Activated CD4-positive, alpha-beta memory T cell treated with anti-CD3 and anti-CD28 coated beads for 36 hours (primary cell): ENCODE data around the gene MTG2. TPM values are rescaled to one million over a fixed set of nuclear protein-coding genes. Genes with fewer than 3 reads are reported as not detected.

Experiments used
- CTCF ChIA-PET: fragments of 350-600 bp; sonication (Branson Sonifier 250); formaldehyde crosslinking; loops from one replicate; lab custom pipeline; 2021; ENCODE audit warnings: antibody characterized with exemption, inconsistent platforms; lab: Charles Lee
- POLR2A ChIA-PET: fragments of 350-600 bp; sonication (Branson Sonifier 250); formaldehyde crosslinking; loops from one replicate; lab custom pipeline; 2021; ENCODE audit warnings: antibody characterized with exemption; lab: Charles Lee
- DNase-seq: peaks from one replicate; pipeline ENCODE4 v3.0.0-alpha.2; 2020
- H3K27ac Mint-ChIP-seq: one replicate; pipeline ENCODE4 v1.8.0; 2021; ENCODE audit warnings: mixed read lengths
- H3K27me3 Mint-ChIP-seq: one replicate; pipeline ENCODE4 v1.8.0; 2021; ENCODE audit warnings: mixed read lengths
- H3K36me3 Mint-ChIP-seq: one replicate; pipeline ENCODE4 v1.8.0; 2021; ENCODE audit warnings: mixed read lengths
- H3K4me1 Mint-ChIP-seq: one replicate; pipeline ENCODE4 v1.8.0; 2021; ENCODE audit warnings: low read depth, mixed read lengths
- H3K4me3 Mint-ChIP-seq: one replicate; pipeline ENCODE4 v1.8.0; 2021; ENCODE audit warnings: mild to moderate bottlenecking, mixed read lengths
- H3K9me3 Mint-ChIP-seq: one replicate; pipeline ENCODE4 v1.8.0; 2021; ENCODE audit warnings: mixed read lengths
- intact Hi-C: fragments of 100-400 bp; cut with micrococcal nuclease; formaldehyde crosslinking; loops from one replicate; pipeline ENCODE4 v1.15.1; 2023
- total RNA-seq, 2 experiments: library from RNA; stranded (reverse); gene quantifications; one replicate each; pipeline ENCODE4 v1.2.3, GENCODE V29; 2021

Gene MTG2
- total RNA-seq, 2 experiments from 2014 or later: 31.4 to 32.5 TPM

GRCh38 chr20:62246872-62247652 is 64.2 kb downstream of the MTG2 start:
- no peaks in the 10 kb centered on the region for H3K9me3 Mint-ChIP-seq
- H3K4me3 Mint-ChIP-seq: no peak overlapping the region
- CTCF ChIA-PET: no interaction called here
- no peak for DNase-seq
- no peaks in the 10 kb centered on the region for H3K36me3 Mint-ChIP-seq
- no peaks in the 10 kb centered on the region for H3K27me3 Mint-ChIP-seq
- H3K27ac Mint-ChIP-seq: no peak overlapping the region
- POLR2A ChIA-PET: interaction anchor here (0.7 kb wide), 1 partner anchor 9 kb away, joined by 3 read pairs; the partner anchor contains the start of gene OSBPL2
- peaks cover 21% of the 10 kb centered on the region for H3K4me1 Mint-ChIP-seq
- intact Hi-C loops: no loop called here

GRCh38 chr20:62248890-62249560 is 66.2 kb downstream of the MTG2 start:
- H3K27ac Mint-ChIP-seq: no peak overlapping the region
- no peak for DNase-seq
- H3K4me3 Mint-ChIP-seq: no peak overlapping the region
- H3K36me3 Mint-ChIP-seq: no peaks in the 10 kb centered on the region
- ChIA-PET POLR2A (no interaction called here), CTCF (no interaction called here)
- H3K9me3 Mint-ChIP-seq: no peaks in the 10 kb centered on the region
- H3K4me1 Mint-ChIP-seq: peaks cover 24% of the 10 kb centered on the region
- intact Hi-C loops: no loop called here
- no peaks in the 10 kb centered on the region for H3K27me3 Mint-ChIP-seq

- ChIA-PET POLR2A (no interaction called here), CTCF (no interaction called here)
- Mint-ChIP-seq H3K4me1 (peaks cover 11% of the 10 kb centered on the region), H3K9me3 (no peaks in the 10 kb centered on the region), H3K27me3 (no peaks in the 10 kb centered on the region), H3K36me3 (peaks cover 4% of the 10 kb centered on the region), H3K27ac (no peak overlapping the region), H3K4me3 (no peak overlapping the region)
- no peak for DNase-seq
- intact Hi-C loops: no loop called here
Measured at GRCh38 chr20:62252342-62252966, 69.6 kb downstream of the MTG2 start.

Other genes starting within 250 kb of the MTG2 start
- 10 to 100 TPM; 15.3 to 17.0 TPM for gene TAF4, start 117.1 kb upstream of the MTG2 start, total RNA-seq
- gene LSM14B, start 60.6 kb upstream of the MTG2 start, total RNA-seq: 10 to 100 TPM; 33.4 to 35.1 TPM
- gene PSMA7, start 39.6 kb upstream of the MTG2 start, total RNA-seq: 100 to 1,000 TPM; 301 to 316 TPM
- 10 to 100 TPM; 13.7 to 15.2 TPM for gene SS18L1, start 39.3 kb upstream of the MTG2 start, total RNA-seq
- gene HRH3, start 37.2 kb downstream of the MTG2 start, total RNA-seq: not detected
- 10 to 100 TPM; 25.4 to 29.3 TPM for gene OSBPL2, start 55.5 kb downstream of the MTG2 start, total RNA-seq
- gene ADRM1, start 120.0 kb downstream of the MTG2 start, total RNA-seq: 100 to 1,000 TPM in 1 of 2 experiments, 10 to 100 TPM in 1; 98.6 to 101 TPM
- 1 to 10 TPM in 1 of 2 experiments, under 1 TPM in 1; 0.78 to 1.1 TPM for gene LAMA5, start 184.3 kb downstream of the MTG2 start, total RNA-seq
- gene RPS21, start 204.1 kb downstream of the MTG2 start, total RNA-seq: 1,000 to 10,000 TPM; 2,488 to 2,529 TPM
- gene CABLES2, start 224.3 kb downstream of the MTG2 start, total RNA-seq: 1 to 10 TPM; 7.8 to 8.2 TPM
- not detected for gene RBBP8NL, start 244.5 kb downstream of the MTG2 start, total RNA-seq